Rectal smooth muscle tissue (tissue), 1 donor: Measurements from ENCODE around the gene ZBTB16.

Experiments used
- H3K27ac ChIP-seq: one replicate; pipeline ENCODE4 v1.7.0; 2013; ENCODE audit warnings: low read depth, low read length, inconsistent platforms
- H3K27me3 ChIP-seq: one replicate; pipeline ENCODE4 v1.7.0; 2013; ENCODE audit warnings: low read length; ENCODE audit not compliant: control insufficient read depth, insufficient read depth
- H3K36me3 ChIP-seq: one replicate; pipeline ENCODE4 v1.7.0; 2013; ENCODE audit warnings: low read length; ENCODE audit not compliant: control insufficient read depth, insufficient read depth
- H3K4me1 ChIP-seq: one replicate; pipeline ENCODE4 v1.7.0; 2013; ENCODE audit warnings: low read length; ENCODE audit not compliant: control insufficient read depth, insufficient read depth
- H3K4me3 ChIP-seq: one replicate; pipeline ENCODE4 v1.7.0; 2013; ENCODE audit warnings: low read length
- H3K9ac ChIP-seq: one replicate; pipeline ENCODE4 v1.7.0; 2013; ENCODE audit warnings: low read length

ZBTB16 gene

DNA sequence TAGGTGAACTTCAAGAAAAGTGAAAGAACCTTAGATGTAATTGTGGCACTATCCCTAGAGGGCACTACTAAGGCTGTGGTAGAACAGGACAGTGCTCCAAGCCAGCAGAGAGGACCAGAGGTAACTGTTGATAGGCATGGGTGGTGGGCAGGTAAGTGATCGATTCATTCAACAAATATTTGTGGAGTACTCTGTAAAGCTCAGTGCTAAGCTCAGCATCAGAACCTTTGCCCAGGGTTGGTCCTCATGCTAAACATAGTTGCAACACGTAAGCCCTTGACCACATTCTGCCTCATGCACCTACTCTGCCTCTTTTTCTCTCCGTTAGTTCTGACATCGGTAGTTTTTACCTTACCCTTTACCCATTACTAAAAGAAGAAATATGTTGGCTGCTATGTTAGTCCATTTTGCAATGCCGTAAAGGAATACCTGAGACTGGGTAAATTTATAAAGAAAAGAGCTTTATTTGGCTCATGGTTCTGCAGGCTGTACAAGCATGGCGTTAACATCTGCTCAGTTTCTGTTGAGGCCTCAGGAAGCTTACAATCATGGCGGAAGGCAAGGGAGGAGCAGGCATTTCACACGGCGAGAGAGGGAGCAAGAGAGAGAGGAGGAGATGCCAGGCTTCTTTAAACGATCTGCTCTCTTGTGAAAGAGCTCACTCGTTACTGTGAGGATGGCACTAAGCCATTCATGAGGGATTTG lies 218.3 kb downstream of the ZBTB16 start:
- Histone ChIP-seq H3K9ac (no peak overlapping the region), H3K4me3 (no peak overlapping the region), H3K4me1 (no peaks in the 10 kb centered on the region), H3K27ac (no peak overlapping the region), H3K27me3 (no peaks in the 10 kb centered on the region), H3K36me3 (no peaks in the 10 kb centered on the region)

DNA sequence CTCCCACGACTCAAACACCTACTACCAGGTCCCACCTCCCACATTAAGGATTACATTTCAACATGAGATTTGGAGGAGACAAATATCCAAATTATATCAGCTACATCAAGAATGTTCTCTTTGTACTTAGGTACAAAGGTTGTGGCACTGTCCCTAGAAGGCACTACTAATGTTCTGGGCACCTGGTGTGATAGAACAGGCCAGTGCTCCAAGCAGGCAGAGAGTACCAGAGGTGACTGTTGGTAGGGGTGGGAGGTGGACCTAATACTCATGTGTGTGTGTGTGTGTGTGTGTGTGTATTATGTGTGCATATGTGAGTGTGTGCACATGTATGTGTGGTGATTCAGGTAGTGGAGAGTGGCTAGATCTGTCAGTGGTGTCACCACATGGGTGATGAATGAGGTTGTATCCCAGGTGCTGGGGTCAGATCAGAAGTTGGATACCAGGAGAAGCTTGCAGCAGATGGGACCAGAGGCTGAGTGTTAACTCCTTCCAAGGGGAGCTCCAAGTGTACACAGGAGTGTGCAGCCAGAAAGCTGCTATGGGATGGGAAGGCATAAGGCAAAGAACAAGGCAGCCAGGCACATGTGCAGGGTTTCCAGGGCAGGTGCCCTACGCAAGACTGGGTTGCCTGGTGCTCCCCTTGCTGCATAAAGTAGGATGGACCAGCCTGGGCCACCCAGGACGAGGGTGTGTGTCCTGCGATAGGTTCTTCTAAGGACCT lies 219.0 kb downstream of the ZBTB16 start:
- Histone ChIP-seq H3K9ac (no peak overlapping the region), H3K27ac (no peak overlapping the region), H3K27me3 (no peaks in the 10 kb centered on the region)

DNA sequence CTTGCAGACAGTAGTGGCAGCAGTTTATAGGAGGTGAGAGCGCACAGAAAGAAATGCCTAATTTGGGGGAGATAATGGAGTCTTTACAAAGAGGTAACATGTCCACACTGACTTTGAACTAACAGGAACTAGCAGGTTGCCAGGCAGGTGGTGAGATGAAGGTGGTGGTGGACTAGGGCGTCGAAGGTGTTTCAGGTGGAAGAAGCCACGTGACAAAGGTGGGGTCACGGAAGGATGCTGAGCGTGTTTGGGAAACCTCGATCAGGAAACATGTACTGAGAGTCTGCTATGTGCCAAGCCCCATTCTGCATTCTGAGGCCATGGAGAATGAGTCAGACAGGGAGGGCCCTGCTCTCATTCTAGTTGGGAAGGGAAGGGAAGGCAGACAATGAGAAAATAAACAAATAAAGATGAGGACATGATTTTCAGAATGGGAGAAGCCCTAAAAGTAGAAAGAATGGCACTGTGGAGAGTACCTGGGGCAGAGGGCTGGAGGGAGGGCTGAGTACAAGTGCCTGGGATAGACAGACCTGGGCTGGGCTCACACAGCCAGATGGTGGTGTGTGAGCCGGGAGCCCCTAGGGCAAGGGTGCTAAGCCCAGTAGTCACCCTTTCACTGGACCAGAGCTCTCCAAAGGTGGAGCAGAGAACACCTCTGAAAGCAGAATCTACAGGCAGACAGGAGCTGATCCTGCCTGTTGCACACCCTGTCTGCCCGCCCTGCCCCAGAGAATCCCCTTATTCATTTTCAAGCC lies 220.5 kb downstream of the ZBTB16 start:
- Histone ChIP-seq H3K4me3 (no peak overlapping the region), H3K9ac (no peak overlapping the region), H3K27me3 (no peaks in the 10 kb centered on the region), H3K4me1 (no peaks in the 10 kb centered on the region), H3K27ac (no peak overlapping the region), H3K36me3 (no peaks in the 10 kb centered on the region)

More for the DNA sequence above, 219.0 kb downstream of the ZBTB16 start:
- Histone ChIP-seq H3K36me3 (no peaks in the 10 kb centered on the region), H3K4me3 (no peak overlapping the region), H3K4me1 (no peaks in the 10 kb centered on the region)

DNA sequence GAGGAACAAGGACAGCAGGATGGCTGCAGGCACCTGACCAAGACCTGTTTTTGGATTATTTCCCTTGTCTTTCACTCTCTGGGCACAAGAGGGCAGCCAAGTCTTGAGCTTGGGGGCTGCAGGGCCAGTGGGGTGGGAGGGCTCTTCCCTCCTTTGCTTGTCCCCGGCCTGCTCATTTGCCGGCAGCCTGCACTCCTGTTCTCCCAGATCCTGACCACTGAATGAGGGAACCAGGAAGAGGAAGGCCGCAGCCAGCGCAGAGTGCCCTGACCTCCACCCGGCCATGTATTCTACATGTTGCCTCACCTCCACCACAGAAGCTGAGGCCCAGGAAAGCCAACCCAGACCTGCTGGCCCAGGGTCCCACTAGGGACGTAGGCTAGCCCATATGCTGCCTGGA lies 221.2 kb downstream of the ZBTB16 start:
- Histone ChIP-seq H3K36me3 (no peaks in the 10 kb centered on the region), H3K27me3 (no peaks in the 10 kb centered on the region), H3K27ac (no peak overlapping the region), H3K4me1 (no peaks in the 10 kb centered on the region), H3K9ac (no peak overlapping the region), H3K4me3 (no peak overlapping the region)

DNA sequence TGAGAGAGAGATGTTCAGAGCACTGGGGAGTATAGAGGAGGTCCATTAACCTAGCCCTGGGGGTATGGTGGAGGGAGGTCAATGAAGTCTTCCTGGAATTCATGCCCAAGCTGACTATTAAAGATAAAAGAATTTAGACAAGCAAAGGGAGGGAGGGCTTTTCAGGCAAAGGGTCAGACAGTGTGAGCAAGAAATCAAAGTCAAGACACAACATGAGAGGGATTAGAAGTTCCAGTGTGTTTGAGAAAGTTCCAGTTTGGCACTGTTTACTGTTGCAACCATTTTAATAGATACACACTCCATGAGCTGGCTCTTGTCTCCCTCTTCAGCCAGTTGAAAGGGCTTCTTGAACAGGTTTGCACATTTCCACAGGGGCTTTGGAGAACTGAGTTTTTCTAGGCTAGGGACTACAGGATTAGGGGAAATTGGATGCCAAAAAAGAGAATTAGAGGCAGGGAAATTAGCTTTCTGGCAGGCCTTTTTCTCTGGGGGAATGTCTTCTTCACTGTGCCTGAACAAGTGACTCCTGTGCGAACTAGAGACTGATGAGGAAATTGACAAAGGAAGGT lies 222.0 kb downstream of the ZBTB16 start:
- Histone ChIP-seq H3K27ac (no peak overlapping the region), H3K36me3 (no peaks in the 10 kb centered on the region), H3K27me3 (no peaks in the 10 kb centered on the region), H3K9ac (no peak overlapping the region), H3K4me1 (no peaks in the 10 kb centered on the region), H3K4me3 (no peak overlapping the region)

DNA sequence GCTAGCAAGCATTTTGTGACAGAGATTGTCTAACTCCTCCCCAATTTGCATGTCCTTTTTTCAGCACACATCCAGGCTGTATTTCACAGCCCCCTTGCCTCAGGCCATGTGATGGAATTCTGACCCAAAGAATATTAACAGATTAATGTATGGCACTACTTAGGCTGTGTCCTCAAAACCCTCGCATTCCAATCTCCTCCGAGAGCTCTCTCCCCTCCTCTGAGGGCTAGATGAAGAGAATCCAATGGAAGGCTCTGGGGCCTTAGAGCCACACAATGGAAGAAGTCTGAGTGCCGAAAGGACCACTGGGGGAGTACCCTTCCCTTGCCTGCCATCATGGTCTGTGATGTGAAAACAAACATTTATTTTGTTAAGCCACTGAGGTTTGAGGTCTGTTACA lies 223.0 kb downstream of the ZBTB16 start:
- H3K27ac ChIP-seq: no peak overlapping the region

DNA sequence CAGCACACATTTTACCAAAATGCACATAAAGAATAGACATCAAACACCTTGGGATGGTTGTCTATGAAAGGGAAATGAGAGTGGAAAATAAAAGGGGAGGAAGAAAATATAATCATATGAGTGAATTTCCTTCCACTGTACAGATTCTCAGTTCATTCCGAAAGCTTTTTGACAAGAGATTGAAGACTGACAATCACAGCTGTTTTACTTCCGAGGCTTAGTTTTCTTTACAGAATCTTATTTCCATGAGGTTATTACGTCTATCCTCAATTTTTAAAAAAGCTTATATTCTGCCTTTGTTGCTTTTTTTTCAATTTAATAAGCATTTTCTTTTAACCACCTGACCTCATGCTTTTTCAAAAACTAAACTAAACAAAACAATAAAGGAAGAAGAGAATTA lies 223.9 kb downstream of the ZBTB16 start:
- no peaks in the 10 kb centered on the region for H3K27me3 ChIP-seq
- H3K36me3 ChIP-seq: no peaks in the 10 kb centered on the region
- H3K4me3 ChIP-seq: no peak overlapping the region
- H3K27ac ChIP-seq: no peak overlapping the region
- no peaks in the 10 kb centered on the region for H3K4me1 ChIP-seq
- no peak overlapping the region for H3K9ac ChIP-seq

More for the DNA sequence above, 223.0 kb downstream of the ZBTB16 start:
- Histone ChIP-seq H3K27me3 (no peaks in the 10 kb centered on the region), H3K4me1 (no peaks in the 10 kb centered on the region), H3K4me3 (no peak overlapping the region), H3K36me3 (no peaks in the 10 kb centered on the region), H3K9ac (no peak overlapping the region)

DNA sequence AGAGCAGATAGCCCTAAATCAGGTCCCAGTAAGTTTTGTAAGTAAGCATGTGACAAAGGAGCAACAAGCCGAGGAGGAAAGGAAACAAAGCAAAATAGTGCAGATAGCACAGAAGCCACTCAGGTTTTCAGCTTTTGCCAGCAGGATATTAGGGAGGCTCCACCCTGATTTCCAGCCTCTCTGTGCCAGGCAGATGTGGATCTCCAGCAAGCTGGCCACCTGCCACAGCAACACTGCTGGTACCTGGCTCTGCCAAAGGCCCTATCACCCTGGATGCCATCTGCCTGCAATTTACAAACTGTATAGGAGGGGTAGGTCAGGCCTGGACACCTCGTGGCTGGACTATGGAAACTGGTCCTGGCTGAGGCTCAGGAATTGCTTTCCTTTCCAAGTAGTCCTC lies 224.5 kb downstream of the ZBTB16 start:
- Histone ChIP-seq H3K4me1 (no peaks in the 10 kb centered on the region), H3K27me3 (no peaks in the 10 kb centered on the region), H3K36me3 (no peaks in the 10 kb centered on the region), H3K4me3 (no peak overlapping the region), H3K27ac (no peak overlapping the region), H3K9ac (no peak overlapping the region)

DNA sequence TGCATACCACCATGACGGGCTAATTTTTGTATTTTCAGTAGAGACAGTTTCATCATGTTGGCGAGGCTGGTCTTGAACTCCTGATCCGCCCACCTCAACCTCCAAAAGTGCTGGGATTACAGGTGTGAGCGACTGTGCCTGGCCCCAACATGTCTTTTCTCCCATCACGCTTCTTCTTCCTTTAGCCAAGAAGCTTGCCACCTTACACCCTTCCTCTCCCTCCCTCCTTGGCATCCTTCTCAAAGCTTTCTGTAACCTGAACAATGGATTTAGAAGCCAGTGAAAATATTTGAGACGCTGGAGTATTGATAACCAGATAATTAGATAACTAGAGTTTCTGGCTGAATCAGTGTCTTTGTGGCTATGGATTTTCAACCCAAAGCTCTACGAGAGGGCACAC lies 225.4 kb downstream of the ZBTB16 start:
- Histone ChIP-seq H3K36me3 (no peaks in the 10 kb centered on the region), H3K4me3 (no peak overlapping the region), H3K9ac (no peak overlapping the region), H3K27me3 (no peaks in the 10 kb centered on the region), H3K4me1 (no peaks in the 10 kb centered on the region), H3K27ac (no peak overlapping the region)

DNA sequence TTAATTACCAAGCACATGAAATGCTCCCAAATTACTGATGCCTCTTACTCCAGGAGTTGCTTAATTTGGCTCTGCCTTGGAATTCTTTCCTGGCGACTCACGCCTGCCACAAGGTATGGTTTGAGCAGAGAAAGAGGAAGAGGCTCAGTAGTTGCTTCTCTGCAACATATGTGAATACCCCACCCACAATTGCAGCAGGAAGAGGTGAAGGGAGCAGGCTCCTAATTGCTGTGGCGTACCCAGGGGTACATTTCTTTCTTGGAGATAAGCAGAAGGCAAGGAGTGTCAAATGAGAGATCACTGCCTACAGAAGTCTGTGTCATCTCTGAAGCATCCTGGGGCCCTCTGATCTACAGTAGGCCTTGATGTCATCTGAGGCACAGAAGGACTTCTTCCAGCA lies 226.1 kb downstream of the ZBTB16 start:
- H3K9ac ChIP-seq: no peak overlapping the region
- H3K4me3 ChIP-seq: no peak overlapping the region
- no peaks in the 10 kb centered on the region for H3K36me3 ChIP-seq
- H3K4me1 ChIP-seq: no peaks in the 10 kb centered on the region
- no peak overlapping the region for H3K27ac ChIP-seq
- no peaks in the 10 kb centered on the region for H3K27me3 ChIP-seq

DNA sequence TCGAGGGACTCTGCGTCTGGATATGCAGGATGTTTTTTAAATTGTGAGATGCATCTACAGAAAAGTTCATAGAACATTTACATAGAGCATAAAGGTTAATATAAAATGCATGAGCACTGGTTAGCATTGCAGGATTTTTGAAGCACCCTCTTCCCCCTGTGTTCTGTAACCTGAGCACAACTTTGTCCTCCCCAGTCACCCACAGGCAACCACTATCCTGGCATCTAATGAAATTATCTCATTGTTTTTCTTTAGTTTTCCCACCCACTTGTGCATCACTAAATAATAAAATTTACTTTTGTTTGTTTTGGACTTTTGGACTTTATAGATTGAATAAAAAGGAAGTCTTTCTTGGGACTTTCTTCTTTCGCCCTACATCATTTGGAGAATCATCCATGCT lies 226.7 kb downstream of the ZBTB16 start:
- no peaks in the 10 kb centered on the region for H3K4me1 ChIP-seq
- no peak overlapping the region for H3K27ac ChIP-seq
- no peaks in the 10 kb centered on the region for H3K36me3 ChIP-seq
- no peaks in the 10 kb centered on the region for H3K27me3 ChIP-seq
- no peak overlapping the region for H3K9ac ChIP-seq
- H3K4me3 ChIP-seq: no peak overlapping the region

DNA sequence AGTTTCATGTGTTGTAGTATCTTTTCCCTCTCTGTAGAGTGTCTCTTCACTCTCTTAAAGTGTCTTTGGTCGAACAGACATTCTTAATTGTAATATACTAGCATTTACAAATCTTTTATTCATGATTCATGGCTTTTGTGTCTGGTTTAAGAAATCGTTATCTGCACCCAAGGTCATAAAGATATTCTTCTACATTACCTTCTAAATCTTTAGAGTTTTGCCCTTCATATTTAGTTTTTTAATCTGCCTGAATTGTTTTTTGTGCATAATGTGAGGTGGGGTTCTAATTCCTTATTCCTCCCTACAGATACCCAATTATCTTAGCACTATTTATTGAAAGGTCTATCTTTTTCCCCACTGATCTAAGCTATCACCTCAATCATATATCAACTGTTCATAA lies 227.6 kb downstream of the ZBTB16 start:
- Histone ChIP-seq H3K27me3 (no peaks in the 10 kb centered on the region), H3K4me1 (no peaks in the 10 kb centered on the region), H3K27ac (no peak overlapping the region), H3K9ac (no peak overlapping the region), H3K36me3 (no peaks in the 10 kb centered on the region), H3K4me3 (no peak overlapping the region)
